GM21717 (cell line): Measurements from ENCODE around the gene STAT1.

ENCODE experiments used
- ATAC-seq: cut with Tn5 transposase; IDR thresholded peaks from one replicate; pipeline ENCODE4 v1.9.1; 2021; ENCODE audit warnings: mild to moderate bottlenecking, moderate library complexity; ENCODE audit not compliant: unreplicated experiment

STAT1 gene

GRCh38 chr2:190927301-190927700 lies 86.7 kb downstream of the STAT1 start:
- no peak for ATAC-seq

GRCh38 chr2:190922376-190922775 lies 91.6 kb downstream of the STAT1 start:
- no peak for ATAC-seq

- no peak for ATAC-seq
Observed at GRCh38 chr2:190920085-190920484, 93.9 kb downstream of the STAT1 start.
